Hepatocyte (in vitro differentiated cells): ENCODE measurements around the gene MB21D2.

ENCODE experiments used
- CTCF ChIP-seq: fragments of 200-600 bp; sonication (generic); IDR thresholded peaks from 2 replicates; pipeline ENCODE4 v1.5.1; 2016; ENCODE audit warnings: antibody characterized with exemption, mild to moderate bottlenecking; ENCODE audit not compliant: poor library complexity
- EZH2phosphoT487 ChIP-seq: fragments of 200-600 bp; sonication (generic); IDR thresholded peaks from one replicate; pipeline ENCODE4 v1.6.1; 2018; ENCODE audit warnings: antibody characterized with exemption, mild to moderate bottlenecking, low read depth, moderate library complexity; ENCODE audit not compliant: unreplicated experiment, severe bottlenecking

DNA sequence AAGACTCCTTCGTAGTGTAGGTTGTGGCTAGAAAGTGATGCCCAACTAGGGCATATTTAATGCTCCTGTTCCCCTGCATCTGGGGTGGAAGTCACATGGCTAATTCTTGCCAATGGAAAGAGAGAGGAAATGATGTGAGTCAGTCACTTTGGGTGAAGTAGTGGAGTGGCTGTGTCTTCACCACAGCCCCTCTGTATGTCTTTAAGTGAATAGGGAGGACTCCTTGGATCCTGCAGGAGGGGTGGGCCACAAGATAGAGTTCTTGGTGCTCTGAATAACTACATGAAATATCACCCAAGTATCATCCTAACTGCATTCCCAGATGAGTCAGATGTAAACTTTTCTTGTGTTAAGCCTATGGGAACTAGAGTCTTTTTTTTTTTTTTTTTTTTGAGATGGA, 17.8 kb upstream of the MB21D2 start:
- TF ChIP-seq CTCF (no peak), EZH2phosphoT487 (no peak)
